ENCODE results near the gene HSPH1.

Gene HSPH1

DNA sequence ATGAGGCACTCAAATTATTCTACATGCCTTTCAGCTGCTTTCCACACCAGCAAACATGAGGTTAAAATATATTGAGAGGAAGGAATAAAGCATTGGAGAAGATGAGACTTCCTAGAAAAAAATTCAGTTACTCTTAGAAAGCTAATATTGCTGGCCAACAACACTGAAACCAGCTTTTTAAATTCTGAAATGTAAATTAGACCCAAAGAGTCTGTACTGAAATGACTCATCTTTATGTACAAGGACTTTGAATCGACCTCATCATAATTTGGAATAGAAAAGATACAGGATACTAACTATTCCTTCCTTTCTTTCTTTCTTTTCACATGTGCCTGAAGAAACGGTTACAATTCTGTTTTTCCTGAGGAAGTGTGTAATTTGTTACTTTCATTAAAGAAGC is 6.5 kb upstream of the HSPH1 start:
- TF ChIP-seq, protein P1, sequence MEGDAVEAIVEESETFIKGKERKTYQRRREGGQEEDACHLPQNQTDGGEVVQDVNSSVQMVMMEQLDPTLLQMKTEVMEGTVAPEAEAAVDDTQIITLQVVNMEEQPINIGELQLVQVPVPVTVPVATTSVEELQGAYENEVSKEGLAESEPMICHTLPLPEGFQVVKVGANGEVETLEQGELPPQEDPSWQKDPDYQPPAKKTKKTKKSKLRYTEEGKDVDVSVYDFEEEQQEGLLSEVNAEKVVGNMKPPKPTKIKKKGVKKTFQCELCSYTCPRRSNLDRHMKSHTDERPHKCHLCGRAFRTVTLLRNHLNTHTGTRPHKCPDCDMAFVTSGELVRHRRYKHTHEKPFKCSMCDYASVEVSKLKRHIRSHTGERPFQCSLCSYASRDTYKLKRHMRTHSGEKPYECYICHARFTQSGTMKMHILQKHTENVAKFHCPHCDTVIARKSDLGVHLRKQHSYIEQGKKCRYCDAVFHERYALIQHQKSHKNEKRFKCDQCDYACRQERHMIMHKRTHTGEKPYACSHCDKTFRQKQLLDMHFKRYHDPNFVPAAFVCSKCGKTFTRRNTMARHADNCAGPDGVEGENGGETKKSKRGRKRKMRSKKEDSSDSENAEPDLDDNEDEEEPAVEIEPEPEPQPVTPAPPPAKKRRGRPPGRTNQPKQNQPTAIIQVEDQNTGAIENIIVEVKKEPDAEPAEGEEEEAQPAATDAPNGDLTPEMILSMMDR (IDR thresholded peaks at IDR 0.05; ENCODE audit: control insufficient read depth, extremely low read depth, insufficient read depth) = no peak
- DNase-seq (ENCODE audit: low read depth) = no peak
- no peak overlapping the region for H3K4me3 ChIP-seq (ENCODE audit: low read depth, low read length)

DNA sequence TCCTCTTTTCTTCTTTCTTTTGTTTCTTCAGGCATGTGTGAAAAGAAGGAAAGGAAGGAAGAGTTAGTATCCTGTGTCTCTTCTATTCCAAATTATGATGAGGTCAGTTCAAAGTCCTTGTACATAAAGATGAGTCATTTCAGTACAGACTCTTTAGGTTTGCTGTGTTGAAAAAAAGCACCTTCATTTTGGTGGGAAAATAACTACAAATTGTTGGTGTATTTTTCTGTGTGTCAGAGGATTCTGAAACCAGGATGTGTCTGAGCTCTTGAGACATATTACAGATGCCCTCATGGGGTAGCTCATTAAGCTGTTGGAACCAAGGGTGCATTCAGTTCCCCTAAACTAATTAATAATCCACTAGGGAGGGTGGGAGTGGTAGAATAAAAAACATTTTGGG is 5.8 kb upstream of the HSPH1 start:
- DNase-seq (ENCODE audit: low read depth) = no peak
- TF ChIP-seq, protein P1 (IDR thresholded peaks at IDR 0.05; ENCODE audit: control insufficient read depth, extremely low read depth, insufficient read depth) = no peak
- no peak overlapping the region for H3K4me3 ChIP-seq (ENCODE audit: low read depth, low read length)

DNA sequence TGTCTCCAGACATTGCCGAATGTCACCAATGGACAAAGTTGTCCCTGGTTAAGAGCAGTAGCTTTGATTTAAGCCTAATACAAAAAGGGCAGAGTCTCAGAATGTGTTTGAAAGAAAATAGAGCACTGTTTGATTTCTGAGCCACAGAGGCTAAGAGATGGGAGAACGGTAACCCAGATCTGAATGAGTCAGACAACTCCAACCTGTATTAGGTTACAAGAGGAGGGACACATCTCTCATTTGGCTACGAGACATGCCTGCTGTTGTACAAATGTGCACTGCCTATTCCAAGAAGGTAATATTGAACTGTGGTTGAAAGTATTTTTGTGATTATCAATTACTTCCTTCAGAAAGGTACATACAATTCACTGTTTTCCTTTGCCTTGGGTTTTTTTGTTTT is 4.9 kb upstream of the HSPH1 start:
- TF ChIP-seq, protein P1 (IDR thresholded peaks at IDR 0.05; ENCODE audit: control insufficient read depth, extremely low read depth, insufficient read depth) = no peak
- DNase-seq (ENCODE audit: low read depth) = no peak
- H3K4me3 ChIP-seq (ENCODE audit: low read depth, low read length) = no peak overlapping the region

DNA sequence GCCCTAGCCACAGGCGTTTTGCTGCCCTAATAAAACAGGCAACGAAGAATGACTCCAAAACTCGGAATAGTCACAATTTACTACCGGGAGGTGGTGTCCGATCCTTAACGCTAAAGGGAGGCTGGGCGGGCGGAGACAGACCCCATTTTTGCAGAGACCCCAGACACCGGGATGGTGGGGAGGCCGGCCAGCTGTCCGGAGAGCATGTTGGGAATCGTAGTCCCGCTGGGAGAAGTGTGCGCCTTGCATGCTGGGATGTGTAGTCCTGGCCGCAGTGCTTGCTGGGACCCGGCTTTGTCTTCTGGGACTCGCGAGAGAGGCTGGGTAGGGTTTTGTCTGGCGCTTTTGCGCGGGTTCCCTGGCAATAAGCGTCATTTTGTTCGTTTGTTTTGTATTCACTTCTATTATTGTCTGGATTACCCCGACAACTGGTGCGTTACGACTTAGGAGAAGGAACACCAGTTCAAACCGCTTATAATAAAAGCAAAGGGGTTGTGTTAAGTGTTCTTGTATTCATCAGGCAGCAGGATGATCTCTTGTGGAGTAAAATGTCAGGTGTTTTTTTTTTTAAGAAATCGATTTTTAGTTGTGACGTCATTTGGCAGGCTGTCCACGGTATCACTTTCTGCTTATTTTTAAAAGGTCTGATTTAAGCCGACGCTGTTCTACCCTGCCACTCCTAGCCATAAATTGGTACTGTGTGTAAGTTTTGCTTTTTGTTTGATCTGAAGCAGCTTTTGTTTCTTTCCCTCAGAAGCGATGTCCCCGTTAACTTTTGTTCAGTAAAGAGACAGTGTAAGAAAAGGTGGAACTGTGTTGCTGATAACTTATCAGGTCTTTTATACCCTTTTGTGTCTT is 676 bp upstream of the HSPH1 start:
- TF ChIP-seq, protein P1 (IDR thresholded peaks at IDR 0.05; ENCODE audit: control insufficient read depth, extremely low read depth, insufficient read depth) = no peak
- peak; percentile 93 for DNase-seq (ENCODE audit: low read depth)
- H3K4me3 ChIP-seq (ENCODE audit: low read depth, low read length) = peak overlapping the region; percentile 92

DNA sequence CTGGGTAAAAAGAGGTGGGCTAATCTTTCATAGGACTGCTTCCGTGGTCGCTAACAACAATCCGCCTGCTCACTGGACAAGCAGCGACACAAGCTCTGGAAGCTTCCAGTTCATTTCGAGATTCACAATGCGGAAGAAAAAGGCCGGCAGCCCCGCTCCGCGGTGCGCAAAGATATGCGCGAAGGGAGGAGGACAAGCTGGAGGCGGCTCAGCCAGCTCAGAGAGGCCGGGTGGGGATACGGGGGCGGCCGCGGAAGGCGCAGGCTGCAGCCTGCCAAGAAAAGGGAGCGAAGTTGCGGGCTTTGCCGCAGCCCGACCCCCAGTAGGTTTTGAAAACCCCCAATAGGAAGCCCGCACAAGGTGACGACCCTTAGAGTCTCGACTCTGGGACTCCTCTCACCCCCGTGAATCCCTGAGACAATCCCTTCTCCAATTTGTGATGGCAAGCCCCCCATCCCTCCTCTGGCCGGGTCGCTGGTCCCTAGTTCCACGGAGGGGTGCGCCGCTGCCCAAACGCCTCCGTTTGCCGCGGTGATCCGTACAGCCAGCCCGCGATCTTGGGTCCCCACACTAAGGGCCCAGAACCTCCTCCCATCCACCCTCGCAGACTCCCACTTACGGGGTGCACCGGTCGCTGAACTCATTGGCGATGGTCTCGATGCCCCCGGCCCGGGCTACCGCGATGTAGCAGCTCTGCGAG is 697 bp downstream of the HSPH1 start:
- DNase-seq (ENCODE audit: low read depth) = peak; percentile 13
- TF ChIP-seq, protein P1 (IDR thresholded peaks at IDR 0.05; ENCODE audit: control insufficient read depth, extremely low read depth, insufficient read depth) = no peak
- peak overlapping the region; percentile 92 for H3K4me3 ChIP-seq (ENCODE audit: low read depth, low read length)

DNA sequence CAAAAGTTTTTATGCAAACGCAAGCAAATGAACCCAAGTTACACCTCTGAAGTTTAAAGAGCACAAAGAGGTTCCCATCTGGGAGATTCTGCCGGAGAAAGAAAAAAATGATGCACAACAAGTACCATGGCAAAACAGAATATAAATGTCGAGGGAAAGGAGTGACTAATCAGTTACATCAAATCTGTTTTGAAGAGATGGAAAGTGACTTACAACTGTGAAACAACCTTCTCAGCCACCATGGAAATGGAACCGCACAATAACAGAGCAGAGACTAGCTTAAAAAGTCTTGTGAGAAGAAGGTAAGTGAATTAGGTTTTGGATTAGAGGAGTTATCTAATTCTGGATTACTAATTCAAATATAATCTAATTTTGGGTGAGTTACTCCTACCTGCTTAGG is 2.4 kb downstream of the HSPH1 start:
- H3K4me3 ChIP-seq (ENCODE audit: low read depth, low read length) = no peak overlapping the region
- no peak for DNase-seq (ENCODE audit: low read depth)
- TF ChIP-seq, protein P1 (IDR thresholded peaks at IDR 0.05; ENCODE audit: control insufficient read depth, extremely low read depth, insufficient read depth) = no peak

Data from LNCaP clone FGC (cell line).